Fibroblast of skin of right biceps (primary cell): Measurements from ENCODE around the gene GSTK1.
"Not testable (repeated sequence)": the region's sequence is repeated elsewhere in the genome, so short reads cannot be mapped to it uniquely, and the experiment has no call there.

Experiments
- DNase-seq: peaks from one replicate; pipeline ENCODE4 v3.0.0-alpha.2; 2013

The GSTK1 gene

GRCh38 chr7:143239813-143240212 is 23.4 kb upstream of the GSTK1 start:
- DNase-seq, result no peak

- peak; percentile 82 for DNase-seq
Observed at GRCh38 chr7:143240291-143241168, 22.7 kb upstream of the GSTK1 start.

GRCh38 chr7:143242306-143242705 is 20.9 kb upstream of the GSTK1 start:
- no peak for DNase-seq

GRCh38 chr7:143243111-143243510 is 20.1 kb upstream of the GSTK1 start:
- DNase-seq, result no peak

DNA sequence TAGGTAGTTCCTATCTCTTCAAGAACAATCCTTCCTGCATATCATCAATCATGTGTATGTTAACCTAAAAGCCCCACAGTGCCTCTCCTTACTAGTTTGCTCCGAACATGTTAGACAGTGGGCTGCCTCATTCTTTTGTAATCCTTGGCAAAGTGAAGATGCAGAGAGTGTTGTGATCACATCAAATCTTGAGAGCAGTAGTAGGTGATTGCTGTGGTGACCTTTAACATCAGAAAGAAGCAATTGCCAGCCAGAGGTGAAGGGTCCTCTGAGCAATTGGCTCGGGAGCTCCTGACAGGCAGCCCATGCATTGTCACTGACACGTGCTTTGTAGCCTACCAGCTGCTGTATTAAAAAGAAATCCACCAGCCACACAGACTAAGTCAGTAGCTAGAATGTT is 19.6 kb upstream of the GSTK1 start:
- DNase-seq, result no peak

GRCh38 chr7:143244321-143244720 is 18.9 kb upstream of the GSTK1 start:
- no peak for DNase-seq

DNA sequence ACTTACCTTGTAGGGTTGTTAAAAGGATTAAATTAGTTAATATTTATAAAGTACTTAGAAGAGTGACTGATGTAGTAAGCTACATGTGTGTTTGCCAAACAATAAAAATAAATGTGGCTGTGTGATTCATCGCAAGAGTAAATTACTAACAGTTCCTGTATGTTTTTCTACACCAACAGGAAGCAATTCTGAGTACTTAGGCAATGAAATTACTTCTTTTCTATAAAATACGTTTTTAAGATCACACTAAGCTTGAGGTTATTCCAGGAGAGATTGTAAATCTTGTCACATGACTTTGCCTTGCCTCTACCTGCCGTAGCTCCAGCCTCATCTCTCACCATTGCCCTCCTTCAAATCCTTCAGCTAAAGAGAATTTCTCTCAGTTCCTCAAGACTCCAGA is 18.1 kb upstream of the GSTK1 start:
- DNase-seq, result peak; percentile 22

DNA sequence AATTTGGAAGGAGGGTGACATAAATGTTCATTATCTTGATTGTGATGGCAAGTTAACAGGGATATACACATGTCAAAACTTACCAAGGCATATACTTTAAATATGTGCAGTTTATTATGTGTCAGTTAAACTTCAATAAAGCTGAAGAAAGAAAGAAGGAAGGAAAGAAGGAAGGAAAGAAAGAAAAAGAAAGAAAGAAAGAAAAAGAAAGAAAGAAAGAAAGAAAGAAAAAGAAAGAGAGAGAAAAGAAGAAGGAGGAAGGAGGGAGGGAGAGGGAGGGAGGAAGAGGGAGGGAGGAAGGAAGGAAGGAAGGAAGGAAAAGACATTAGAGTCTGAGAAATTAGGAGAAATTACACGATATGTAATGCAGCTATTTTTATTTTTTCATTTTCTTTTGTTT is 15.9 kb upstream of the GSTK1 start:
- no peak for DNase-seq

GRCh38 chr7:143248761-143249354 is 14.4 kb upstream of the GSTK1 start:
- DNase-seq, result no peak

DNA sequence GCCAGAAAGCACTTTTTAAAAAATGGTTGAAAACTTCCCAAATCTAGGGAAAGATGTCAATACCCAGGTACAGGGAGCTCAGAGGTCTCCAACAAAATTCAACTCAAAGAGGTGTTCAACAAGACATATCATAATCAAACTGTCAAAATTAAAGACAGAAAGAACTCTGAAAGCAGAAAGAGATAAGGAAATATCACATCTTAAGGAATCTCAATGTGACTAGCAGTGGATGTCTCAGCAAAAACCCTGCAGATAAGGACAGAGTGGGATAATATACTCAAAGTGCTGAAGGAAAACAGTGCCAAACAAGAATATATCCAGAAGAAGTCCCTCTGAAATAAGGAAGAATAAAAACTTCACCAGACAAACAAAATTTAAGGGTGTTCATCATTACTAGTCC is 13.0 kb upstream of the GSTK1 start:
- no peak for DNase-seq

GRCh38 chr7:143250822-143251221 is 12.4 kb upstream of the GSTK1 start:
- DNase-seq, result no peak

DNA sequence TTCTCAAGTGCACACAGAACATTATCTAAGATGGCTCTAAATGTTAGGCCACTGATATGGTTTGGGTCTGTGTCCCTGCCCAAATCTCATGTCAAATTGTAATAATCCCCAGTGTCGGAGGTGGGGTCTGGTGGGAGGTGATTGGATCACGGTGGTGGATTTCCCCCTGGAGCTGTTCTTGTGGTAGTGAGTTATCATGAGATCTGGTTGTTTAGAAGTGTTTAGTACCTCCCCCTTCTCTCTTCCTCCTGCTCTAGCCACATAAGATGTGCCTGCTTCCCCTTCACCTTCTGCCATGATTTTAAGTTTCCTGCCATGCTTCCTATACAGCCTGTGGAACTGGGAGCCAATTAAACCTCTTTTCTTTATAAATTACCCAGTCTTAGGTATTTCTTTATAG is 11.2 kb upstream of the GSTK1 start:
- no peak for DNase-seq

DNA sequence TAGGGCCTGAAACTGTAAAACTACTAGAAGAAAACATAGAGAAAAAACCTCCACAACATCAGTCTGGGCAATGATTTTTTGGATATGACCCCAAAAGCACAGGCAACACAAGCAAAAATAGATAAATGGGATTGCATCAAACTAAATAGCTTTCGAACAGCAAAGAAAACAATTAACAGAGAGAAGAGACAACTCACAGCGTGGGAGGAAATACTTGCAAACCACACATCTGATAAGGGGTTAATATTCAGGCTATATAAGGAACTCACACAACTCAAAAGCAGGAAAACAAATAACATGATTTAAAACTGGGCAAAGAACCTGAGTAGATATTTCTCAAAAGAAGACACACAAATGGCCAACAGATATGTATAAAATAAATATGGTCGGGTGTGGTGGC is 7.7 kb upstream of the GSTK1 start:
- no peak for DNase-seq

DNA sequence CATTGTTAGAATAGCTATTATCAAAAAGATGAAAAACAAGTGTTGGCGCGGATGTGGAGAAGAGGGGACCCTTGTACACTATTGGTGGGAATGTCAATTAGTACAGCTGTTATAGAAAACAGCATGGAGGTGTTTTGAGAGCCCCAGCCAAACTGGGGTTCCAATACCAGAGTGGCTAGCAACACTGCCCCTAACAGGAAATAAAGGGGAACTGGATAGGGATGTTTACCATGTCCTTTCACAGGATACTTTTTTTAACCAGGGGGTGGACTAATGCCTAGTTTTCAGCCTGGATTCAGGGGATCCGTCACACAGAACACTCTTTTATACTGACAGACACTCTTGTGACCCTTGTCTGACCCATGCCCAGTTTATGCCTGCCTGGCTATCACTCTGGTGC is 6.9 kb upstream of the GSTK1 start:
- DNase-seq, result no peak

DNA sequence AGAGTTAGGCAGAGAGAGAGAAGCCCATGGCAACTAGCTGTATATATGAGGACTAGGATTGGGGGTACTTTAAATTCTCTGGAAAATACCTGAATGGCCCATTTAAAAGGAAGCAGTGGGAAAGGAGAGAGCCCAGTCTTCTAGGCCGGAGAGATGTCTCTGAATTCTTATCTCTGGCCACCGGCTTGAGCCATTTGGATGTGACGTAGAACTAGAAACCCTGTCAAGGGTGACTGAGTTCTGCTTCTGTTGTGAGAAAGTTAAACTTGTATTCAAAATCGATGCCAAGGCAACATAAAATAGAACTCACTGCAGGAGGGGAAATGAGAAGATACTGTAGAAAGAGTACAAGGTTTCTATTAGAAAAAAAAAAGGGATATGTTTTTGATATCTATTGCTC is 6.3 kb upstream of the GSTK1 start:
- no peak for DNase-seq

DNA sequence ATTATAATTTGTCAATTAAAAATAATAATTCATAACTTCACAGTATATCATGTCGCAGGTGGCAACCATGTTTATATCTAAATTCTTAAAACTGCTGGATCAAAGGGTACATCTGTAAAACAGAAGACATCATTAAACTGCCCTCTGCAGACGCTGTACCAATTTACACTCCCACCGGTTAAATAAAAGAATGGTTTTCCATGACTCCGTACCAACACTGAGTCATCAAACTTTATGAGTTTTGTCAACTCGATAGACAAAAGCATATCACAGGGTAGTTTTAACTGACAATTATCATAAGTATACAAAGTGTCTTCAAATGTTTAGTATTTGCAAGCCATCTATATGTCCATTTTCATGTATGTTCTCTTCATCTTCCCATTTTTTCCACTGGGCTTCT is 5.7 kb upstream of the GSTK1 start:
- DNase-seq, result no peak

- DNase-seq, result no peak
Observed at GRCh38 chr7:143258831-143259230, 4.4 kb upstream of the GSTK1 start.

DNA sequence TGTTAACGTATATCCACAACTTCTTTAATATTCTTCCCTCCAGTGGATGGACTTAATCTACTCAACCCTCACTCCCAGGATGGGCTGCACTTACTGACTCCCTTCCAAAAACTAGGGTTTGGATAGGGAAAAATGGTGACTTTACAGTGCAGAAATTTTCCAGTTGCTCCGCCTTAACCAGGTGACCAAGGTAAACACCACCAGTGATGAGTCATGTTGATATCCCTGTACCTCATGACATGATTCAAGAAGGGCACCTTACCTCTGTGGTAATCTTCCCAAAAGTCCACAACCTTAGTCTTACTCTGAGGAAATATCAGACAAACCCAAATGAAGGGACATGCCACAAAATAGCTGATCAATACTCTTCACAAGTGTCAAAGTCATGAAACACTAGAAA is 3.5 kb upstream of the GSTK1 start:
- DNase-seq, result no peak

DNA sequence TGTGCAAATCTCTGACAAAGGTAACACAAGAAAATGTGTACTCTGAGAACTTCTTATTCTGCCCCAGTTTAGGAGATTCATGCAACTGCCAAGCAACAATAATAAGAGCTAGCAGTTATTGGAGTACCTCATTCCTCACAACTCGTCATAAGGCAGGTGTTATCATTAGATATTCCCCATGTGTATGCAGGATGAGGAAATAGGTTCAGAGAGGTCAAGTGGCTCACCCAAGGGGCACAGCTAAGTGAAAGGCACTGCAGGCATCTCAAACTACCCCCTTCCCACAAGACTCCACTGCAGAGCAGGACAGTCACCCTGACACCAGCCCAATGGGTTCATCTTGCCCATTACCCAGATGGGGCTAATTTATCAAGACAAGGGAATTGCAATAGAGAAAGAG is 1.3 kb upstream of the GSTK1 start:
- DNase-seq, result no peak

DNA sequence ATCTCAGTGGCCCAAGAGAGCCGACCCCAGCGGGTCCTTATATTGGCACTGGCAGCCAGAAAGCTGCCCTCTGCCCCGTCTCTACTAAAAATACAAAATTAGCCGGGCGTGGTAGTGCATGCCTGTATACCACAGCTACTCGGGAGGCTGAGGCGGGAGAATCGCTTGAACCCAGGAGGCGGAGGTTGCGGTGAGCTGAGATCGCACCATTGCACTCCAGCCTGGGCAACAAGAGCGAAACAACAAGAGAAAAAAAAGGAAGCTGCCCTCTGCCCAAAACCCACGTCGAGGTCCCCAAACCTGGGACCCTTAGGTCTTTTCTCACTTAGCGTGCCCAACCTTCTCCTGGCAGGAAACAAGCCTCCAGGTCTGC is 941 bp downstream of the GSTK1 start:
- not testable (repeated sequence) for DNase-seq

DNA sequence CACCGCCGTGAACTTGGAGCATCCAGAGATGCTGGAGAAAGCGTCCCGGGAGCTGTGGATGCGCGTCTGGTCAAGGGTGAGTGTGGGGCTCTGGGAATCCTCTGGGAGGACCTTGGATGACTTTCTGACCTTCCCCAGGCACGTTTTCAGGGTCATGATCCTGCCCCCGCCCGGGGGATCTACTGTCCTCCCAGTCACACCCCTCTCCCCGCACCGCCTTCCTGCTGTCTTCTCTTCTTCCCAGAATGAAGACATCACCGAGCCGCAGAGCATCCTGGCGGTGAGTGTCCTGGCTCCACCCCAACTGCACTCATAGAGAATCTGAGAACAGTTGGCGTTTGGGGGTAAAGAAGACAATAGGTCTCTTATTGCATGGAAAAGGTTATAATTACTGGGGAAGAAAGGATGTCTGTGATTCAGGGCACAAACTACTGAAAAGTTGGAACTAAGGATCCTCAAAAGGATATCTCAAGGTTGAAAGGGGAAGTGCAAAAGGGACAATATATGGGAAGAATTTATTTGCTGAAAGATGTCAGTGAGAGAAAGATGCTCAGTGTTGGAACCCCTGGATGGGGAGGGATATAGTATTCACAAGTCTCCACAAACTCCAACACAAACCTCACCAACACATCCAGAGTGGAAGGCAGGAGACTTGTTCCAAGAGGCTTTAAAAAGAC is 1.9 kb downstream of the GSTK1 start:
- DNase-seq, result no peak

GRCh38 chr7:143269251-143269650 is 6.0 kb downstream of the GSTK1 start:
- DNase-seq, result no peak

DNA sequence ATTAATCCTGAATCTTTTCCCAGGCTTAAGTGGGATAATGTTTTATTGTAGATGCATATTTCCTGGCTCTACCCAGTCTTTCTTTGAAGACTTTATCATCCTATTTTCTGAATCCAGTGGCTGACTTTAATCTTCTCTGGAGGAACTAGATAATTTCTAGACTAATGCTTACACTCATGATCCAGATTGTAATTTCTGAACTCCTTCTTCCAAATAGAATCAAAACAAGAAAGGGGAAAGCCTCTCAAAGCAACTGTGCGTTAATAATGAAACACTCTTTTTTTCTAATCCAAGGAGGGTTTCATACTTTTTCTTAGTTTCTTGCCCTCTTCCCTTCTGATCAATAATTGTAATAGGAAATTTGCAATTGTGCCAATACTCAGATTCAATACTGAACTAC is 8.0 kb downstream of the GSTK1 start:
- DNase-seq, result no peak

DNA sequence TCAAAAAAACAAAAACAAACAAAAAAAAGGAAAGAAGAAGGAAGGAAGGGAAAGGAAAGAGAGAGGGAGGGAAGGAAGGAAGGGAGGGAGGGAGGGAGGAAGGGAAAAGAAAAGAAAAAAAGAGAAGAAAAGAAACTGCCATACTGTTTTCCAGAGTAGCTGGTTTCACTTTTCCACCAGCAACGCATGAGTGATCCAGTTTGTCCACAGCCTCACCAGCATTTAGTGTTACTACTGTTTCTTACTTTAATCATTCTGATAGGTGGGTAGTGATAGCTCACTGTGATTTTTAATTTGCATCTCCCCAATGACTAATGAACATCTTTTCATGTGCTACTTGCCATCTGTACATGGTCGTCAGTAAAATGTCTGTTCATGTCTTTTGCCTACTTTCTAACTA is 9.6 kb downstream of the GSTK1 start:
- no peak for DNase-seq
